ENCODE results near the gene G6PC2.

G6PC2 gene

GRCh38 chr2:168894720-168895119 lies 6.4 kb upstream of the G6PC2 start:
- Histone ChIP-seq H2BK15ac (replicated peaks; ENCODE audit: low read depth) (no peak overlapping the region), H3K79me1 (ENCODE audit: low read length) (peaks cover under 1% of the 10 kb centered on the region), H3K4me1 (ENCODE audit: control insufficient read depth, low read depth, low read length) (no peaks in the 10 kb centered on the region), H2AK5ac (ENCODE audit: low read length) (no peak overlapping the region), H3K36me3 (ENCODE audit: control insufficient read depth, insufficient read depth, low read length) (no peaks in the 10 kb centered on the region), H4K5ac (ENCODE audit: low read length) (no peak overlapping the region), H3K4ac (ENCODE audit: low read depth, low read length) (no peak overlapping the region), H3K4me2 (ENCODE audit: low read length) (no peak overlapping the region), H3K56ac (ENCODE audit: low read length) (no peak overlapping the region), H3K27ac (ENCODE audit: low read depth, low read length) (no peak overlapping the region), H3K9ac (ENCODE audit: low read length) (no peak overlapping the region), H3K4me3 (ENCODE audit: low read length) (no peak overlapping the region), H3K18ac (ENCODE audit: low read length) (no peak overlapping the region), H3K23ac (ENCODE audit: low read length) (no peak overlapping the region), H3K79me2 (ENCODE audit: control insufficient read depth, insufficient read depth, low read length) (peaks cover under 1% of the 10 kb centered on the region), H3K27me3 (ENCODE audit: insufficient read depth, low read length, poor library complexity) (no peaks in the 10 kb centered on the region), H2BK5ac (ENCODE audit: low read length) (no peak overlapping the region), H4K8ac (ENCODE audit: low read depth, low read length) (no peak overlapping the region), H2BK120ac (ENCODE audit: low read depth, low read length) (no peak overlapping the region)
- DNase-seq = no peak

GRCh38 chr2:168895771-168896170 lies 5.3 kb upstream of the G6PC2 start:
- H3K4ac ChIP-seq (ENCODE audit: low read depth, low read length) = no peak overlapping the region
- no peak overlapping the region for H3K4me2 ChIP-seq (ENCODE audit: low read length)
- H3K4me1 ChIP-seq (ENCODE audit: control insufficient read depth, low read depth, low read length) = no peaks in the 10 kb centered on the region
- no peak overlapping the region for H4K8ac ChIP-seq (ENCODE audit: low read depth, low read length)
- no peak overlapping the region for H4K5ac ChIP-seq (ENCODE audit: low read length)
- no peak overlapping the region for H3K4me3 ChIP-seq (ENCODE audit: low read length)
- H2BK15ac ChIP-seq (replicated peaks; ENCODE audit: low read depth) = no peak overlapping the region
- H3K23ac ChIP-seq (ENCODE audit: low read length) = no peak overlapping the region
- no peak overlapping the region for H3K9ac ChIP-seq (ENCODE audit: low read length)
- H2BK120ac ChIP-seq (ENCODE audit: low read depth, low read length) = no peak overlapping the region
- H2BK5ac ChIP-seq (ENCODE audit: low read length) = no peak overlapping the region
- DNase-seq = no peak
- H2AK5ac ChIP-seq (ENCODE audit: low read length) = no peak overlapping the region
- no peaks in the 10 kb centered on the region for H3K27me3 ChIP-seq (ENCODE audit: insufficient read depth, low read length, poor library complexity)
- H3K79me2 ChIP-seq (ENCODE audit: control insufficient read depth, insufficient read depth, low read length) = no peaks in the 10 kb centered on the region
- no peak overlapping the region for H3K18ac ChIP-seq (ENCODE audit: low read length)
- no peak overlapping the region for H3K56ac ChIP-seq (ENCODE audit: low read length)
- H3K27ac ChIP-seq (ENCODE audit: low read depth, low read length) = no peak overlapping the region
- H3K36me3 ChIP-seq (ENCODE audit: control insufficient read depth, insufficient read depth, low read length) = no peaks in the 10 kb centered on the region
- no peaks in the 10 kb centered on the region for H3K79me1 ChIP-seq (ENCODE audit: low read length)

- Histone ChIP-seq H2BK15ac (replicated peaks; ENCODE audit: low read depth) (no peak overlapping the region), H3K18ac (ENCODE audit: low read length) (no peak overlapping the region), H3K4ac (ENCODE audit: low read depth, low read length) (no peak overlapping the region), H3K27me3 (ENCODE audit: insufficient read depth, low read length, poor library complexity) (no peaks in the 10 kb centered on the region), H3K4me3 (ENCODE audit: low read length) (no peak overlapping the region), H2AK5ac (ENCODE audit: low read length) (no peak overlapping the region), H3K56ac (ENCODE audit: low read length) (no peak overlapping the region), H3K4me2 (ENCODE audit: low read length) (no peak overlapping the region), H3K27ac (ENCODE audit: low read depth, low read length) (no peak overlapping the region), H3K79me2 (ENCODE audit: control insufficient read depth, insufficient read depth, low read length) (no peaks in the 10 kb centered on the region), H4K8ac (ENCODE audit: low read depth, low read length) (no peak overlapping the region), H3K36me3 (ENCODE audit: control insufficient read depth, insufficient read depth, low read length) (no peaks in the 10 kb centered on the region), H3K79me1 (ENCODE audit: low read length) (no peaks in the 10 kb centered on the region), H3K23ac (ENCODE audit: low read length) (no peak overlapping the region), H3K4me1 (ENCODE audit: control insufficient read depth, low read depth, low read length) (no peaks in the 10 kb centered on the region), H4K5ac (ENCODE audit: low read length) (no peak overlapping the region), H3K9ac (ENCODE audit: low read length) (no peak overlapping the region), H2BK5ac (ENCODE audit: low read length) (no peak overlapping the region), H2BK120ac (ENCODE audit: low read depth, low read length) (no peak overlapping the region)
- WGBS (ENCODE audit: extremely low coverage, insufficient coverage, low lambda C conversion rate) = no CpG with 5 or more reads among the region's 4 CpGs
- no peak for DNase-seq
Measured at GRCh38 chr2:168896783-168897182, 4.3 kb upstream of the G6PC2 start.

GRCh38 chr2:168897449-168897848 lies 3.6 kb upstream of the G6PC2 start:
- Histone ChIP-seq H3K36me3 (ENCODE audit: control insufficient read depth, insufficient read depth, low read length) (no peaks in the 10 kb centered on the region), H3K79me1 (ENCODE audit: low read length) (no peaks in the 10 kb centered on the region), H3K27me3 (ENCODE audit: insufficient read depth, low read length, poor library complexity) (no peaks in the 10 kb centered on the region), H3K23ac (ENCODE audit: low read length) (no peak overlapping the region), H2AK5ac (ENCODE audit: low read length) (no peak overlapping the region), H3K79me2 (ENCODE audit: control insufficient read depth, insufficient read depth, low read length) (no peaks in the 10 kb centered on the region), H3K56ac (ENCODE audit: low read length) (no peak overlapping the region), H3K4me3 (ENCODE audit: low read length) (no peak overlapping the region), H2BK15ac (replicated peaks; ENCODE audit: low read depth) (no peak overlapping the region), H3K9ac (ENCODE audit: low read length) (no peak overlapping the region), H3K27ac (ENCODE audit: low read depth, low read length) (no peak overlapping the region), H2BK120ac (ENCODE audit: low read depth, low read length) (no peak overlapping the region), H3K4ac (ENCODE audit: low read depth, low read length) (no peak overlapping the region), H3K4me2 (ENCODE audit: low read length) (no peak overlapping the region), H4K5ac (ENCODE audit: low read length) (no peak overlapping the region), H4K8ac (ENCODE audit: low read depth, low read length) (no peak overlapping the region), H2BK5ac (ENCODE audit: low read length) (no peak overlapping the region), H3K18ac (ENCODE audit: low read length) (no peak overlapping the region), H3K4me1 (ENCODE audit: control insufficient read depth, low read depth, low read length) (no peaks in the 10 kb centered on the region)
- DNase-seq = no peak
- WGBS (ENCODE audit: extremely low coverage, insufficient coverage, low lambda C conversion rate) = no CpG with 5 or more reads among the region's 1 CpG

- peaks cover 7% of the 10 kb centered on the region for H3K4me1 ChIP-seq (ENCODE audit: control insufficient read depth, low read depth, low read length)
- WGBS (ENCODE audit: extremely low coverage, insufficient coverage, low lambda C conversion rate) = no CpG with 5 or more reads among the region's 2 CpGs
- no peak overlapping the region for H4K5ac ChIP-seq (ENCODE audit: low read length)
- no peak overlapping the region for H3K4ac ChIP-seq (ENCODE audit: low read depth, low read length)
- no peak overlapping the region for H3K23ac ChIP-seq (ENCODE audit: low read length)
- no peak overlapping the region for H3K56ac ChIP-seq (ENCODE audit: low read length)
- H2BK120ac ChIP-seq (ENCODE audit: low read depth, low read length) = no peak overlapping the region
- H2BK5ac ChIP-seq (ENCODE audit: low read length) = no peak overlapping the region
- no peak overlapping the region for H4K8ac ChIP-seq (ENCODE audit: low read depth, low read length)
- H2BK15ac ChIP-seq (replicated peaks; ENCODE audit: low read depth) = no peak overlapping the region
- no peak overlapping the region for H3K9ac ChIP-seq (ENCODE audit: low read length)
- H2AK5ac ChIP-seq (ENCODE audit: low read length) = no peak overlapping the region
- DNase-seq = no peak
- H3K18ac ChIP-seq (ENCODE audit: low read length) = no peak overlapping the region
- no peaks in the 10 kb centered on the region for H3K36me3 ChIP-seq (ENCODE audit: control insufficient read depth, insufficient read depth, low read length)
- H3K27ac ChIP-seq (ENCODE audit: low read depth, low read length) = no peak overlapping the region
- no peak overlapping the region for H3K4me3 ChIP-seq (ENCODE audit: low read length)
- H3K79me2 ChIP-seq (ENCODE audit: control insufficient read depth, insufficient read depth, low read length) = no peaks in the 10 kb centered on the region
- H3K79me1 ChIP-seq (ENCODE audit: low read length) = no peaks in the 10 kb centered on the region
- H3K27me3 ChIP-seq (ENCODE audit: insufficient read depth, low read length, poor library complexity) = no peaks in the 10 kb centered on the region
- no peak overlapping the region for H3K4me2 ChIP-seq (ENCODE audit: low read length)
Measured at GRCh38 chr2:168903888-168904287, 2.8 kb downstream of the G6PC2 start.

GRCh38 chr2:168904358-168904757 lies 3.3 kb downstream of the G6PC2 start:
- Histone ChIP-seq H3K36me3 (ENCODE audit: control insufficient read depth, insufficient read depth, low read length) (no peaks in the 10 kb centered on the region), H3K9ac (ENCODE audit: low read length) (no peak overlapping the region), H3K23ac (ENCODE audit: low read length) (no peak overlapping the region), H3K18ac (ENCODE audit: low read length) (no peak overlapping the region), H2BK5ac (ENCODE audit: low read length) (no peak overlapping the region), H4K8ac (ENCODE audit: low read depth, low read length) (no peak overlapping the region), H3K4ac (ENCODE audit: low read depth, low read length) (no peak overlapping the region), H2BK15ac (replicated peaks; ENCODE audit: low read depth) (no peak overlapping the region), H2BK120ac (ENCODE audit: low read depth, low read length) (no peak overlapping the region), H3K79me2 (ENCODE audit: control insufficient read depth, insufficient read depth, low read length) (no peaks in the 10 kb centered on the region), H3K4me3 (ENCODE audit: low read length) (no peak overlapping the region), H3K27ac (ENCODE audit: low read depth, low read length) (no peak overlapping the region), H3K4me1 (ENCODE audit: control insufficient read depth, low read depth, low read length) (peaks cover 7% of the 10 kb centered on the region), H3K4me2 (ENCODE audit: low read length) (no peak overlapping the region), H3K56ac (ENCODE audit: low read length) (no peak overlapping the region), H3K79me1 (ENCODE audit: low read length) (no peaks in the 10 kb centered on the region), H4K5ac (ENCODE audit: low read length) (no peak overlapping the region), H3K27me3 (ENCODE audit: insufficient read depth, low read length, poor library complexity) (no peaks in the 10 kb centered on the region), H2AK5ac (ENCODE audit: low read length) (no peak overlapping the region)
- no CpG with 5 or more reads among the region's 3 CpGs for WGBS (ENCODE audit: extremely low coverage, insufficient coverage, low lambda C conversion rate)
- no peak for DNase-seq

Measured in mesendoderm (in vitro differentiated cells).